Measurements from ENCODE around the gene OPCML. TPM values are rescaled to one million over a fixed set of nuclear protein-coding genes. Genes with fewer than 3 reads are reported as not detected.

The OPCML gene
- total and polyA plus RNA-seq, 2 donors (not counting 1 experiment from before 2014, with no cell fraction given), result 0.99 to 2.8 TPM

DNA sequence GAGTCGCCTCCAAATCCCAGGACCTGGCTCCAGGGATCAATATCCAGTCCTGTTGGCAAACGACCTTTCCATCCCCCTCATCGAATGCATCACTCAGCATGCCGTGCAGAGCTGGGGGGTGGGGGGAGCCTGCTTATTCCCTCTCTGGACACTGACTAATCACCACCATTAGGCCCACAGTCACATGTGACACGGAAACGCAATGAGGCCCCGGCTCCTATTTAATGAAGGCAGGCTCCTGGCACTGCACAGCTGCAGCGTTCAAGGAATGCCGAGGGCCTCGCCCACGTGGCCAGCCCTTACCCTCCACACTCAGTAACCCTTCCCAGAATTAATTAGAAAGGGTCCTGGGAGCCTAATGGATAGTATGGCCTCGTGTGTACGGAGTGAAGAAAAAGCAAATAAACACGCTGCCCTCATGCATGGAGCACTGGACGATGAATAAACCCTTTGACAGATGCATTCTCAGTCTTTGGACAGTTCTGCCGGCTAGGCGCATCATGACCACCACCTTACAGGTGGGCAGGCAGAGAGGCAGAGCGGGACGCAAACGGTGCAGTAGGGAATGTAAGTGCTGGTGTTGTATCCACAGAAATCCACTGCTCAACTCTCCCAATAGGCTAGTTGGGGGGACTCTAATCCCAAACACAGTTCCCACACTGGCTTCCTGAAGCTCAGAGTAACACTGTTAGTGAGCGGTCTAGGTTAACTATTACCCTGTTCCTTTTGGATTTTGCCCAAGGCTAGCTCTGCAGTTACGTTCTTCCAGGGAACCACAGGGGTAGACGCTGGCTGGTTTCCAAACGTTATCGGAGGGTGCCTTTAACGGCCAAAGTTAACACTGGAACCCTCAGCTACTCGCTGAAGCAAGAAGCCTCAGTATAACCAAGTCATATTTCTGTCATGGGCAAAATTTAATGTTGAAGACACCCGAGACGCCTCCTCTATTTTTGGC is 490.1 kb downstream of the OPCML start:
- Histone ChIP-seq H3K9me3 (ENCODE audit: control insufficient read depth, insufficient read depth, low read depth, low read length) (no peaks in the 10 kb centered on the region), H3K4me3 (replicated peaks in 1 of 4; ENCODE audit: control extremely low read depth in 1 of 4, insufficient read depth in 1 of 4, low read depth in 3 of 4, low read length in 4 of 4) (no peak overlapping the region), H3K4me1 (ENCODE audit: control insufficient read depth, extremely low read depth, insufficient read depth, low read length) (peaks cover 5% of the 10 kb centered on the region), H4K20me1 (ENCODE audit: control insufficient read depth, extremely low read depth, insufficient read depth, low read length) (no peaks in the 10 kb centered on the region), H3K27me3 (ENCODE audit: control insufficient read depth, insufficient read depth, low read length) (no peaks in the 10 kb centered on the region), H3K4me2 (ENCODE audit: extremely low read depth, insufficient read depth, low read length) (no peak overlapping the region), H3K9ac (ENCODE audit: insufficient read depth, low read length) (no peak overlapping the region), H2AFZ (ENCODE audit: low read length) (no peak overlapping the region), H3K36me3 (ENCODE audit: control insufficient read depth, insufficient read depth, low read length) (no peaks in the 10 kb centered on the region), H3K27ac (ENCODE audit: insufficient read depth, low read length) (no peak overlapping the region), H3K79me2 (ENCODE audit: control insufficient read depth, insufficient read depth, low read length) (no peaks in the 10 kb centered on the region)
- TF ChIP-seq CTCF (conservative IDR thresholded peaks at IDR 0.05 in 1 of 2, IDR thresholded peaks at IDR 0.05 in 1 of 2; ENCODE audit: low read depth in 1 of 2, low read length in 2 of 2) (no peak), EZH2 (IDR thresholded peaks at IDR 0.05; ENCODE audit: low read length, missing control alignments) (no peak)
- peak in 1 of 2 donors; percentile 7 for DNase-seq (ENCODE audit: low read depth in 2 of 2)

GRCh38 chr11:133041181-133041580 is 491.1 kb downstream of the OPCML start:
- peaks cover 5% of the 10 kb centered on the region for H3K4me1 ChIP-seq (ENCODE audit: control insufficient read depth, extremely low read depth, insufficient read depth, low read length)
- H4K20me1 ChIP-seq (ENCODE audit: control insufficient read depth, extremely low read depth, insufficient read depth, low read length), result no peaks in the 10 kb centered on the region
- no peaks in the 10 kb centered on the region for H3K9me3 ChIP-seq (ENCODE audit: control insufficient read depth, insufficient read depth, low read depth, low read length)
- H2AFZ ChIP-seq (ENCODE audit: low read length), result no peak overlapping the region
- H3K36me3 ChIP-seq (ENCODE audit: control insufficient read depth, insufficient read depth, low read length), result no peaks in the 10 kb centered on the region
- no peaks in the 10 kb centered on the region for H3K27me3 ChIP-seq (ENCODE audit: control insufficient read depth, insufficient read depth, low read length)
- H3K4me2 ChIP-seq (ENCODE audit: extremely low read depth, insufficient read depth, low read length), result no peak overlapping the region
- no peak for DNase-seq (ENCODE audit: low read depth in 2 of 2)
- H3K79me2 ChIP-seq (ENCODE audit: control insufficient read depth, insufficient read depth, low read length), result no peaks in the 10 kb centered on the region
- no peak overlapping the region for H3K27ac ChIP-seq (ENCODE audit: insufficient read depth, low read length)
- no peak for TF ChIP-seq EZH2 (IDR thresholded peaks at IDR 0.05; ENCODE audit: low read length, missing control alignments)
- TF ChIP-seq CTCF (conservative IDR thresholded peaks at IDR 0.05 in 1 of 2, IDR thresholded peaks at IDR 0.05 in 1 of 2; ENCODE audit: low read depth in 1 of 2, low read length in 2 of 2), result no peak
- H3K9ac ChIP-seq (ENCODE audit: insufficient read depth, low read length), result no peak overlapping the region
- H3K4me3 ChIP-seq (replicated peaks in 1 of 4; ENCODE audit: control extremely low read depth in 1 of 4, insufficient read depth in 1 of 4, low read depth in 3 of 4, low read length in 4 of 4), result no peak overlapping the region

GRCh38 chr11:133040289-133040900 is 491.9 kb downstream of the OPCML start:
- DNase-seq (ENCODE audit: low read depth in 2 of 2), result peak in 1 of 2 donors; percentile 65
- Histone ChIP-seq H3K4me1 (ENCODE audit: control insufficient read depth, extremely low read depth, insufficient read depth, low read length) (peaks cover 5% of the 10 kb centered on the region), H3K36me3 (ENCODE audit: control insufficient read depth, insufficient read depth, low read length) (no peaks in the 10 kb centered on the region), H3K9ac (ENCODE audit: insufficient read depth, low read length) (no peak overlapping the region), H3K4me3 (replicated peaks in 1 of 4; ENCODE audit: control extremely low read depth in 1 of 4, insufficient read depth in 1 of 4, low read depth in 3 of 4, low read length in 4 of 4) (no peak overlapping the region), H3K27ac (ENCODE audit: insufficient read depth, low read length) (no peak overlapping the region), H3K27me3 (ENCODE audit: control insufficient read depth, insufficient read depth, low read length) (no peaks in the 10 kb centered on the region), H4K20me1 (ENCODE audit: control insufficient read depth, extremely low read depth, insufficient read depth, low read length) (no peaks in the 10 kb centered on the region), H3K79me2 (ENCODE audit: control insufficient read depth, insufficient read depth, low read length) (no peaks in the 10 kb centered on the region), H2AFZ (ENCODE audit: low read length) (no peak overlapping the region), H3K9me3 (ENCODE audit: control insufficient read depth, insufficient read depth, low read depth, low read length) (no peaks in the 10 kb centered on the region), H3K4me2 (ENCODE audit: extremely low read depth, insufficient read depth, low read length) (no peak overlapping the region)
- TF ChIP-seq CTCF (conservative IDR thresholded peaks at IDR 0.05 in 1 of 2, IDR thresholded peaks at IDR 0.05 in 1 of 2; ENCODE audit: low read depth in 1 of 2, low read length in 2 of 2) (no peak), EZH2 (IDR thresholded peaks at IDR 0.05; ENCODE audit: low read length, missing control alignments) (no peak)
